ENCODE results near the gene RABGAP1L.

Gene RABGAP1L

DNA sequence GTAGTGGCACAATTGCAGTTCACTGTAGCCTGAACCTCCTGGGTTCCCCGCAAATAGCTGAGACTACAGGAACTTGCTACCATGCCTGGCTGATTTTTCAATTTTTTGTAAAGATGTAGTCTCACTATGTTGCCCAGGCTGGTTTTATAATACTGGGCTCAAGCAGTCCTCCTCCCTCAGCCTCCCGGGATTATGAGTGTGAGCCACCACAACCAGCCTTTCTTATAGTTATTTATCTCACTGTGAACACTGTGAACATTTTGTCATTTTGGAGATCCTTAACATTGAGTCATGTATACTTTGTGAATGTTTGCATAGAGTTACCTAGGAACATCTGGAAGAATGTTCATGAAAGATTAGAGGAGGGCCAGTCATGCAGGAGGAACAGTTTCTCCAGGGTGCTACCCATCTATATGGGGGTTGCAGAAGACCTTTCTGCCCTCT is 713.3 kb downstream of the RABGAP1L start:
- no peak overlapping the region for H3K4me3 ChIP-seq (ENCODE audit: low read depth, low read length)
- no peak overlapping the region for H3K27ac ChIP-seq (ENCODE audit: extremely low read depth, low read depth, low read length)
- H3K36me3 ChIP-seq (ENCODE audit: control insufficient read depth in 2 of 2, insufficient read depth in 1 of 2, low read length in 2 of 2): no peaks in the 10 kb centered on the region
- ChIA-PET POLR2A (no interaction called here), CTCF (no interaction called here)
- peaks cover 16% of the 10 kb centered on the region for H3K4me1 ChIP-seq (ENCODE audit: control insufficient read depth, insufficient read depth, low read length)
- TF ChIP-seq ZNF10 (tag by site-specific recombination; IDR thresholded peaks at IDR 0.05): no peak
- no peak for TF ChIP-seq INSM2 (tag by site-specific recombination; IDR thresholded peaks at IDR 0.05)
- TF ChIP-seq ZBTB21 (tag by site-specific recombination; IDR thresholded peaks at IDR 0.05): no peak
- TF ChIP-seq ZNF302 (tag by site-specific recombination; IDR thresholded peaks at IDR 0.05; ENCODE audit: low read depth): no peak
- TF ChIP-seq SETDB1 (IDR thresholded peaks at IDR 0.05; ENCODE audit: insufficient read length, low read length): no peak
- TF ChIP-seq GLI2 (tag by site-specific recombination; IDR thresholded peaks at IDR 0.05; ENCODE audit: borderline replicate concordance, low read depth): no peak
- TF ChIP-seq, protein P1, sequence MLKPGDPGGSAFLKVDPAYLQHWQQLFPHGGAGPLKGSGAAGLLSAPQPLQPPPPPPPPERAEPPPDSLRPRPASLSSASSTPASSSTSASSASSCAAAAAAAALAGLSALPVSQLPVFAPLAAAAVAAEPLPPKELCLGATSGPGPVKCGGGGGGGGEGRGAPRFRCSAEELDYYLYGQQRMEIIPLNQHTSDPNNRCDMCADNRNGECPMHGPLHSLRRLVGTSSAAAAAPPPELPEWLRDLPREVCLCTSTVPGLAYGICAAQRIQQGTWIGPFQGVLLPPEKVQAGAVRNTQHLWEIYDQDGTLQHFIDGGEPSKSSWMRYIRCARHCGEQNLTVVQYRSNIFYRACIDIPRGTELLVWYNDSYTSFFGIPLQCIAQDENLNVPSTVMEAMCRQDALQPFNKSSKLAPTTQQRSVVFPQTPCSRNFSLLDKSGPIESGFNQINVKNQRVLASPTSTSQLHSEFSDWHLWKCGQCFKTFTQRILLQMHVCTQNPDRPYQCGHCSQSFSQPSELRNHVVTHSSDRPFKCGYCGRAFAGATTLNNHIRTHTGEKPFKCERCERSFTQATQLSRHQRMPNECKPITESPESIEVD (tag by site-specific recombination; IDR thresholded peaks at IDR 0.05): no peak
- TF ChIP-seq ZBTB48 (tag by site-specific recombination; IDR thresholded peaks at IDR 0.05): no peak
- TF ChIP-seq ZNF146 (tag by site-specific recombination; IDR thresholded peaks at IDR 0.05): no peak
- H3K9me3 ChIP-seq (ENCODE audit: control insufficient read depth, insufficient read depth, low read depth, low read length): no peaks in the 10 kb centered on the region

GRCh38 chr1:174874331-174875053 is 715.2 kb downstream of the RABGAP1L start:
- TF ChIP-seq OVOL3 (tag by site-specific recombination; IDR thresholded peaks at IDR 0.05) (no peak), ZNF146 (tag by site-specific recombination; IDR thresholded peaks at IDR 0.05) (no peak), ZNF514 (tag by site-specific recombination; IDR thresholded peaks at IDR 0.05) (no peak), ZBTB1 (tag by site-specific recombination; IDR thresholded peaks at IDR 0.05) (no peak), HOXA7 (CRISPR knock-in tag; IDR thresholded peaks at IDR 0.05; ENCODE audit: borderline replicate concordance) (no peak), ZNF837 (tag by site-specific recombination; IDR thresholded peaks at IDR 0.05) (no peak), ZNF513 (tag by site-specific recombination; IDR thresholded peaks at IDR 0.05) (no peak), GFI1B (tag by site-specific recombination; IDR thresholded peaks at IDR 0.05) (no peak), ZNF785 (tag by site-specific recombination; IDR thresholded peaks at IDR 0.05) (no peak), TCF7L2 (IDR thresholded peaks at IDR 0.05; ENCODE audit: borderline replicate concordance, low read depth, low read length) (no peak), ZNF580 (tag by site-specific recombination; IDR thresholded peaks at IDR 0.05) (no peak)
- Histone ChIP-seq H3K9me3 (ENCODE audit: control insufficient read depth, insufficient read depth, low read depth, low read length) (no peaks in the 10 kb centered on the region), H3K36me3 (ENCODE audit: control insufficient read depth in 2 of 2, insufficient read depth in 1 of 2, low read length in 2 of 2) (no peaks in the 10 kb centered on the region), H3K4me1 (ENCODE audit: control insufficient read depth, insufficient read depth, low read length) (peaks cover 16% of the 10 kb centered on the region), H3K4me3 (ENCODE audit: low read depth, low read length) (no peak overlapping the region), H3K27ac (ENCODE audit: extremely low read depth, low read depth, low read length) (no peak overlapping the region)
- CTCF ChIA-PET: interaction anchor here (0.7 kb wide), 2 partner anchors 17 to 1500 kb away, joined by 3 read pairs; no protein-coding TSS in a partner anchor
- POLR2A ChIA-PET: interaction anchor here (0.5 to 0.6 kb wide), 2 partner anchors 88 to 150 kb away, joined by 3 to 5 read pairs; no protein-coding TSS in a partner anchor

Data from HEK293 (cell line).